CD8-positive, alpha-beta memory T cell (primary cell): ENCODE measurements around the gene TAMM41. TPM values are rescaled to one million over a fixed set of nuclear protein-coding genes. Genes with fewer than 3 reads are reported as not detected.
"Not testable (repeated sequence)": the region's sequence is repeated elsewhere in the genome, so short reads cannot be mapped to it uniquely, and the experiment has no call there.

Experiments
- CTCF ChIA-PET: fragments of 350-600 bp; sonication (Branson Sonifier 250); formaldehyde crosslinking; loops from one replicate; lab custom pipeline; 2021; ENCODE audit warnings: antibody characterized with exemption; lab: Charles Lee
- POLR2A ChIA-PET: fragments of 350-600 bp; sonication (Branson Sonifier 250); formaldehyde crosslinking; loops from one replicate; lab custom pipeline; 2021; ENCODE audit warnings: antibody characterized with exemption; lab: Charles Lee
- DNase-seq, 5 donors: peaks; one replicate each; pipeline versions ENCODE4 v3.0.0 to v3.0.0-alpha.2; 2020 to 2022; ENCODE audit warnings: mixed read lengths in 1 of 5
- H3K27ac ChIP-seq: one replicate; pipeline ENCODE4 v1.7.0; 2013; ENCODE audit warnings: low read depth, mild to moderate bottlenecking, low read length, moderate library complexity
- H3K27me3 ChIP-seq: 2 replicates; pipeline ENCODE4 v1.7.0; 2013; ENCODE audit warnings: low read length, mild to moderate bottlenecking; ENCODE audit not compliant: insufficient read depth, poor library complexity, severe bottlenecking
- H3K36me3 ChIP-seq: 2 replicates; pipeline ENCODE4 v1.7.0; 2013; ENCODE audit warnings: mild to moderate bottlenecking, low read length, moderate library complexity; ENCODE audit not compliant: insufficient read depth
- H3K4me1 ChIP-seq: 2 replicates; pipeline ENCODE4 v1.7.0; 2013; ENCODE audit warnings: mild to moderate bottlenecking, low read length, moderate library complexity; ENCODE audit not compliant: insufficient read depth
- H3K4me3 ChIP-seq: 2 replicates; pipeline ENCODE4 v1.7.0; 2013; ENCODE audit warnings: mild to moderate bottlenecking, low read length
- H3K9me3 ChIP-seq: 2 replicates; pipeline ENCODE4 v1.7.0; 2013; ENCODE audit warnings: mild to moderate bottlenecking, low read length
- H3K27ac Mint-ChIP-seq, 8 donors: one replicate each; pipeline ENCODE4 v1.8.0; 2020 to 2021; ENCODE audit warnings: mixed read lengths in 8 of 8, mild to moderate bottlenecking in 6 of 8, inconsistent platforms in 3 of 8, moderate library complexity in 3 of 8
- H3K27me3 Mint-ChIP-seq, 2 donors: one replicate each; pipeline ENCODE4 v1.8.0; 2020 to 2021; ENCODE audit warnings: mixed read lengths in 2 of 2, mild to moderate bottlenecking in 1 of 2, moderate library complexity in 1 of 2
- H3K36me3 Mint-ChIP-seq, 3 donors: one replicate each; pipeline ENCODE4 v1.8.0; 2020 to 2021; ENCODE audit warnings: mixed read lengths in 3 of 3, inconsistent platforms in 1 of 3, mild to moderate bottlenecking in 1 of 3
- H3K4me1 Mint-ChIP-seq, 3 donors: one replicate each; pipeline ENCODE4 v1.8.0; 2020 to 2021; ENCODE audit warnings: mixed read lengths in 3 of 3, inconsistent platforms in 1 of 3, mild to moderate bottlenecking in 1 of 3
- H3K4me3 Mint-ChIP-seq, 7 donors: one replicate each; pipeline ENCODE4 v1.8.0; 2020 to 2021; ENCODE audit warnings: mixed read lengths in 7 of 7, mild to moderate bottlenecking in 6 of 7, moderate library complexity in 4 of 7, inconsistent platforms in 2 of 7
- H3K9me3 Mint-ChIP-seq, 5 donors: one replicate each; pipeline ENCODE4 v1.8.0; 2020 to 2022; ENCODE audit warnings: mixed read lengths in 5 of 5, mild to moderate bottlenecking in 3 of 5, moderate library complexity in 2 of 5, inconsistent platforms in 1 of 5
- polyA plus RNA-seq: library from polyadenylated mRNA; unstranded; fragments of 300-500 nt; fragmentation: Illumina TruSeq; gene quantifications from one replicate; pipeline ENCODE4 v1.2.3, GENCODE V29; 2021
- total RNA-seq, 2 experiments: library from RNA; stranded (reverse); gene quantifications; one replicate each; pipeline ENCODE4 v1.2.3, GENCODE V29; 2021

Gene TAMM41
- total and polyA plus RNA-seq, 3 experiments from 2014 or later, result 22.9 to 26.1 (median 26.0) TPM

- H3K9me3 ChIP-seq, H3K27me3 ChIP-seq, POLR2A ChIA-PET, H3K27ac Mint-ChIP-seq, H3K36me3 Mint-ChIP-seq, H3K36me3 ChIP-seq, H3K27ac ChIP-seq, H3K4me3 Mint-ChIP-seq, H3K9me3 Mint-ChIP-seq, H3K4me3 ChIP-seq, H3K27me3 Mint-ChIP-seq, CTCF ChIA-PET, DNase-seq: not testable (repeated sequence)
- H3K4me1 ChIP-seq, result peaks cover 14% of the 10 kb centered on the region
- H3K4me1 Mint-ChIP-seq, result peaks cover 13 to 22% (median 19%) of the 10 kb centered on the region in 3 donors
These were observed 74.8 kb downstream of the TAMM41 start for GRCh38 chr3:11771931-11772330.

DNA sequence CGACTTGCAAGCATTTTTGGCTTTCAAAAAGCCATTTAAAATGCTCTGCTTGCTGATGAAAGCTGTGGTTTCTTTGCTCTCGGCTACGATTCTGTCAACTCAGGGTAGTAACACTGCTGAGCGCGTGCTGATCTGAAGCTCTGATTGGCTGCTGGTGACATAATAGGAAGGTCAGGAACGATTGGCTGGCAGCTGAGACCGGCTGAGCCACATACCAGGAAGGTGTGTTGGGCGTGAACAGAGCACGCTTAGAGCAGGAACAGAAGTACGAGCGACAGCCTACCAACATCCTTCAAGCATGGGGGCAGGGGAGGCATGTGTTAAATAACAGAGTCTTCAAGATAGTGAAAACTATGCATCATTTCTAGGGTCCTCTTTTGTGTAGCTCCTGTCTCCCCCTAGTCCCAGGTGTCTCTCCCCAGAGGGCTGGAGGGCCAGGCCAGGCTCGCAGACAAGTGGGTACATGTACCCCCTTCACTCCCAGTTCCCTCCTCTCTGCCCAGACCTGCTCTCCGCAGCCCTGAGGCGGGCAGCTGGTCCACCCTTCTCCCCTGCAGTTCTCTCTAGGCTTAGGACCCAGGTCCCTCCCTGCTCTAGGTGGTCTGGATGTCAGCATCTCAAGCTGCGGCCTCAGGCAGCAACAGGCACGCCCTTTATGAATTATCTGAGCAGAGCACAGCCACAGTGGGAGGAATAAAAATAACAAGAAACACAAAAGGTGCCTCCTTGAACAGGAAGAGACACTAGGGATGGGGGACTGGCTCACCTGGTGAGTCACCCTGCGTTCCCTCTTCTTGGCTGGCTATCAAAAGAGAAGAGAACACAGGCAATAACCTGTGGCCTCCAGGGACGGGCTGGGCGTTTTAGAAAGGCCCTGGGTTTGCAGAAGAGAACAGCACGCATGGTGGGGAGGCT is 76.0 kb downstream of the TAMM41 start:
- Mint-ChIP-seq H3K27me3 (no peaks in the 10 kb centered on the region), H3K9me3 (no peaks in the 10 kb centered on the region), H3K4me3 (peak overlapping the region; percentile 11 to 80 (median 55)), H3K36me3 (no peaks in the 10 kb centered on the region), H3K27ac (peak overlapping the region; percentile 30 to 90 (median 76)), H3K4me1 (peaks cover 13 to 22% (median 19%) of the 10 kb centered on the region in 3 donors)
- DNase-seq, result peak; percentile 66 to 88 (median 78)
- no peaks in the 10 kb centered on the region for H3K9me3 ChIP-seq
- ChIA-PET CTCF (no interaction called here), POLR2A (interaction anchor here (1.1 kb wide), 1 partner anchor 76 kb away, joined by 3 read pairs; the partner anchor contains the start of gene TAMM41)
- H3K27ac ChIP-seq, result no peak overlapping the region
- H3K4me1 ChIP-seq, result peaks cover 14% of the 10 kb centered on the region
- H3K27me3 ChIP-seq, result no peaks in the 10 kb centered on the region
- peak overlapping the region; percentile 27 for H3K4me3 ChIP-seq
- no peaks in the 10 kb centered on the region for H3K36me3 ChIP-seq

DNA sequence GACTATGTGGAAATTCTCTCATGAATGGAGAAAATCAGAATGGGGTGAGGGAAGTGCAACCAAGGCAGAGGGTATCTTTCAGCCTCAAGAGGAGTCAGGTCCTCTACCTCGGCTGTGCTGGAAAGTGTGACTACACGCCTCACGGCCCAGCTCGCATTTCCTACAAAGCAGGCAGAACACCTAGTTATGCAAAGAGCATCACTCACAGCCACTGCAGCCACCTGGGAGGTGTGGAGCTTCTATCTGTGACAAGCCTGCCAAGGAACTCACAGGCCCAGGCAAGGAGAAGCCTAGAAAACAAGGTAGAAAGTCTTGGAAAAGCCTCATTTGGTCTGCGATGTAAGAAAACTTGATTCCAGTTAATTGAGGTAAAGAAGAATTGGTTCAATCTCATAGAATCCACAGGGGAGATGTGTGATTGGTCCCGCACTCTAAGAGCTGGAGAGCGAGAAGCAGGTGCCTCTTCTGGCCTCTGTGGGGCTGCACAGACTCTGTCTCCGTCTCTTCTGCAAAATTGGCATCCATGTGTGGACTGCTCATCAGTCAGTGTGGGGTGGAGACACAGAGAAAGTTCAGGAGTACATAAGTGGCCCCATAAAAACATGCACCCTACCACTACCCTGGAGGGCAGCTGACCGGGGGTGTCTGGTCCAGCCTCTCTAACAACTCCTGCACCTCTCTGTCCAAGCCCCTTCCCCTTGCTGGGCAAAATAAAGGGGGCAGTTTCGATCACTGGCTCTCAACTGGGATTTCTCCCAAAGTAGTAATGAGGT is 76.8 kb downstream of the TAMM41 start:
- Histone ChIP-seq H3K27ac (no peak overlapping the region), H3K36me3 (no peaks in the 10 kb centered on the region), H3K27me3 (no peaks in the 10 kb centered on the region), H3K9me3 (no peaks in the 10 kb centered on the region), H3K4me1 (peaks cover 14% of the 10 kb centered on the region), H3K4me3 (peak overlapping the region; percentile 27)
- CTCF ChIA-PET, result no interaction called here
- H3K27ac Mint-ChIP-seq, result peak overlapping the region; percentile 6 to 85 (median 72)
- peaks cover 17 to 26% (median 24%) of the 10 kb centered on the region in 3 donors for H3K4me1 Mint-ChIP-seq
- no peaks in the 10 kb centered on the region for H3K36me3 Mint-ChIP-seq
- H3K9me3 Mint-ChIP-seq, result no peaks in the 10 kb centered on the region
- no peaks in the 10 kb centered on the region for H3K27me3 Mint-ChIP-seq
- peak overlapping the region; percentile 11 to 80 (median 55) for H3K4me3 Mint-ChIP-seq
- DNase-seq, result no peak
- POLR2A ChIA-PET, result interaction anchor here (1.1 kb wide), 1 partner anchor 77 kb away, joined by 3 read pairs; the partner anchor contains the start of gene TAMM41

DNA sequence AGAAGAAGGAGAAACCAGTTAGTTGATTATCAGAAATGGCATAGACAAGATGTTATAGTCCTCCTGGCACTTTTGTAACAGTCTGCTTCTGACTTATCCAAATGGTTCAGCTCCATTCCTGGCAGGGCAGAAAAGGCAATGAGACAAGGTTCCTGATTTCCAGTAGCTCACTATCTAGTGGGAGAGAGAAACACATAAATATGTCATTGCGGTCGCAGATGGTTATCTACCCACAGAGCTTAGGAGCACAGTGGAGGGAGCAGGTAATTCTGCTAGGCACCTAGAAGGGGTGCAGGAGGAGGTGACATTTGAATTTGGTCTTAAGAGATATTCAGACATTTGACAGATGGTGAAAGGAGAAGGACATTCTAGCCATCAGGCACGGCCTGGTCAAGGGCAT is 78.1 kb downstream of the TAMM41 start:
- ChIA-PET CTCF (no interaction called here), POLR2A (no interaction called here)
- Histone ChIP-seq H3K36me3 (no peaks in the 10 kb centered on the region), H3K4me1 (peaks cover 14% of the 10 kb centered on the region), H3K27me3 (no peaks in the 10 kb centered on the region), H3K27ac (no peak overlapping the region), H3K4me3 (no peak overlapping the region), H3K9me3 (no peaks in the 10 kb centered on the region)
- no peaks in the 10 kb centered on the region for H3K9me3 Mint-ChIP-seq
- H3K4me3 Mint-ChIP-seq, result peak overlapping the region in 1 of 7 donors; percentile 34
- DNase-seq, result no peak
- peak overlapping the region in 4 of 8 donors; percentile 52 to 92 (median 72) for H3K27ac Mint-ChIP-seq
- H3K27me3 Mint-ChIP-seq, result no peaks in the 10 kb centered on the region
- peaks cover 18 to 29% (median 26%) of the 10 kb centered on the region in 3 donors for H3K4me1 Mint-ChIP-seq
- no peaks in the 10 kb centered on the region for H3K36me3 Mint-ChIP-seq

DNA sequence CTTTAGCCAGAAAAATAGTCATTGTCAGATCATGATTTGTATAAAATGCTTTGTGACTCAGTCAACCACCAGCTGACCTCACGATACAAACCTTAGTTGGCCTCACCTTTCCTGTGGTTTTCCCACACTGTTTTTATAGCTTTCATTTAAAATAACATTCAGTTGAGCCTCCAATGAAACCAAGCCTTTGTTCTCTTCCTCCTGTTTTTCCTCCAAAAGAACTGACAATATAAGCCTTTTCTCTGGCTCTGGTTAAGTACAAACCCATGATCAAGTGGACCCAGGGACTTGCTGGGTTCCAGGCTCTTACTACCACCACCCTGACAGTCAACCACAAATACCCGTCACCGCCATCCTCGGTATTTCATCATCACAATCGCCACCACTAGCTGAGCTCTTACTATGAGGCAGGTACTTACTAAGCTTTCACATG is 81.7 kb downstream of the TAMM41 start:
- Histone ChIP-seq H3K27me3 (peaks cover 3% of the 10 kb centered on the region), H3K27ac (no peak overlapping the region), H3K36me3 (no peaks in the 10 kb centered on the region), H3K4me1 (peaks cover 2% of the 10 kb centered on the region), H3K9me3 (no peaks in the 10 kb centered on the region), H3K4me3 (no peak overlapping the region)
- Mint-ChIP-seq H3K4me1 (peaks cover 6 to 16% (median 12%) of the 10 kb centered on the region in 3 donors), H3K36me3 (no peaks in the 10 kb centered on the region), H3K9me3 (no peaks in the 10 kb centered on the region), H3K27ac (peak overlapping the region in 6 of 8 donors; percentile 0 to 86 (median 34)), H3K4me3 (peak overlapping the region in 2 of 7 donors; percentile 12 to 54), H3K27me3 (no peaks in the 10 kb centered on the region)
- POLR2A ChIA-PET, result no interaction called here
- no peak for DNase-seq
- CTCF ChIA-PET, result interaction anchor here (1.4 kb wide), 1 partner anchor 39 kb away, joined by 3 read pairs; no protein-coding TSS in a partner anchor

DNA sequence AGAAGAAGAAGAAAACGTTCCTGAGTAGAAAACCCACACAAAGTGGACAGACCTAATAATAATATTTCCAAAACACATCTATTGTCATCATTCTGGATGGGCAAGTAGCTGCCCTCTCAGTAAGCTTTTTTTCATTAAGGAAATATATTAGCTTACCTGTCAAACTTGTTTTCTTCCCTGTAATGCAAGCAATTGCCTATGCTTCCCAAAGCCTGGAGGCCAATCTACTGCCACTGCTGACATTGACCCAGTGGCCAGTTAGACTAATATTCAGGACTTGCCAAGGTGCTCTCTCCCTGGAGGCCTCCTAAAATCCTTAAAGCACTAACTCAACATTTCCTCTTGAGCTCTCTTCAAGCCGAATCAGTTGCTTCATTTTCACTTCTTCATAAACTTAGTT is 86.7 kb downstream of the TAMM41 start:
- Mint-ChIP-seq H3K27ac (no peak overlapping the region), H3K9me3 (no peaks in the 10 kb centered on the region), H3K36me3 (no peaks in the 10 kb centered on the region), H3K4me1 (peaks cover 2 to 4% (median 3%) of the 10 kb centered on the region in 3 donors), H3K27me3 (peaks cover 0 to 3% of the 10 kb centered on the region in 2 donors), H3K4me3 (no peak overlapping the region)
- Histone ChIP-seq H3K27me3 (peaks cover 3% of the 10 kb centered on the region), H3K9me3 (no peaks in the 10 kb centered on the region), H3K4me3 (no peak overlapping the region), H3K36me3 (no peaks in the 10 kb centered on the region), H3K4me1 (no peaks in the 10 kb centered on the region), H3K27ac (no peak overlapping the region)
- POLR2A ChIA-PET, result no interaction called here
- no peak for DNase-seq
- CTCF ChIA-PET, result no interaction called here

GRCh38 chr3:11757929-11758328 is 88.8 kb downstream of the TAMM41 start:
- POLR2A ChIA-PET, result no interaction called here
- no peaks in the 10 kb centered on the region for H3K36me3 ChIP-seq
- no peaks in the 10 kb centered on the region for H3K9me3 ChIP-seq
- H3K27ac Mint-ChIP-seq, result no peak overlapping the region
- H3K4me1 ChIP-seq, result no peaks in the 10 kb centered on the region
- peaks cover 3% of the 10 kb centered on the region for H3K27me3 ChIP-seq
- no peak for DNase-seq
- H3K27me3 Mint-ChIP-seq, result peaks cover 0 to 3% of the 10 kb centered on the region in 2 donors
- CTCF ChIA-PET, result no interaction called here
- no peak overlapping the region for H3K27ac ChIP-seq
- H3K4me3 Mint-ChIP-seq, result no peak overlapping the region
- H3K4me1 Mint-ChIP-seq, result no peaks in the 10 kb centered on the region
- H3K4me3 ChIP-seq, result no peak overlapping the region
- no peaks in the 10 kb centered on the region for H3K36me3 Mint-ChIP-seq
- H3K9me3 Mint-ChIP-seq, result no peaks in the 10 kb centered on the region
